Measurements from ENCODE around the gene SEC14L2.

Gene SEC14L2

DNA sequence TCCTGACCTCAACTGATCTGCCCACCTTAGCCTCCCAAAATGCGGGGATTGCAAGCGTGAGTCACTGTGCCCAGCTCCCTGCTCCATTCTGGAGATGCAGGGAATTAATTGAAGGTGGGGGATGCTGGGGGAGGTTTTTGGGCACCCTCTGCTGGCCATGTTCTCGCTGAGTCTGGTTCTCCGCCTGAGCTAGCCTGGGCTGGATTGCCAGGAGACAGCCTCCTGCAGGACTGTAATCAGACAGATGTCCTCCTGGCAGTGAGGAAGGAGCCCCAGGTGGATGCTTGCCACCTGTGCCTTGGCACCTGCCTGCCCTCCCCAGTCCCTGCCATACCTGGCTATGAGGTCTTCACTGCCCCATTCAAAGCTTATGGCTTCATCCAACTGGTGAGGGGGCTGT lies 34.1 kb downstream of the SEC14L2 start:
- no peak for DNase-seq
- Histone ChIP-seq H2BK5ac (ENCODE audit: low read depth, low read length, poor library complexity) (no peak overlapping the region), H4K12ac (ENCODE audit: low read depth, low read length) (no peak overlapping the region), H3K9ac (ENCODE audit: low read length) (no peak overlapping the region), H3K79me2 (ENCODE audit: control insufficient read depth, insufficient read depth, low read length, poor library complexity) (no peaks in the 10 kb centered on the region), H2AFZ (ENCODE audit: insufficient read depth, low read length, poor library complexity) (no peak overlapping the region), H4K91ac (ENCODE audit: low read depth, low read length) (no peak overlapping the region), H3K36me3 (ENCODE audit: control insufficient read depth in 1 of 2, insufficient read depth in 2 of 2, low read length in 2 of 2) (peaks cover 7 to 8% of the 10 kb centered on the region in 2 experiments), H3K9me3 (ENCODE audit: insufficient read depth, low read depth, low read length) (peaks cover 9% of the 10 kb centered on the region), H3K4me2 (ENCODE audit: low read length) (no peak overlapping the region), H3K27me3 (ENCODE audit: insufficient read depth, low read length) (no peaks in the 10 kb centered on the region), H2BK120ac (ENCODE audit: insufficient read depth, low read length, poor library complexity) (no peak overlapping the region), H3K79me1 (ENCODE audit: low read length) (peaks cover 1% of the 10 kb centered on the region), H3K18ac (ENCODE audit: low read length) (no peak overlapping the region), H2BK12ac (ENCODE audit: low read length) (no peak overlapping the region), H3K14ac (ENCODE audit: low read length) (no peak overlapping the region), H3K23ac (ENCODE audit: low read length) (no peak overlapping the region), H3K4ac (ENCODE audit: low read depth, low read length) (no peak overlapping the region), H3K4me3 (ENCODE audit: low read depth, low read length) (no peak overlapping the region), H2AK5ac (ENCODE audit: low read length) (no peak overlapping the region), H3K4me1 (ENCODE audit: control insufficient read depth in 1 of 2, insufficient read depth in 2 of 2, low read length in 2 of 2) (peaks cover 7 to 18% of the 10 kb centered on the region in 2 experiments), H3K27ac (ENCODE audit: low read depth, low read length) (no peak overlapping the region), H4K8ac (ENCODE audit: low read depth, low read length) (no peak overlapping the region)
- WGBS (ENCODE audit: extremely low coverage, insufficient coverage, insufficient read length), result no CpG with 5 or more reads among the region's 4 CpGs

- Histone ChIP-seq H3K4ac (ENCODE audit: low read depth, low read length) (no peak overlapping the region), H2BK5ac (ENCODE audit: low read depth, low read length, poor library complexity) (no peak overlapping the region), H3K36me3 (ENCODE audit: control insufficient read depth in 1 of 2, insufficient read depth in 2 of 2, low read length in 2 of 2) (peaks cover 6 to 7% of the 10 kb centered on the region in 2 experiments), H3K4me1 (ENCODE audit: control insufficient read depth in 1 of 2, insufficient read depth in 2 of 2, low read length in 2 of 2) (peaks cover 7 to 14% of the 10 kb centered on the region in 2 experiments), H3K14ac (ENCODE audit: low read length) (no peak overlapping the region), H3K23ac (ENCODE audit: low read length) (no peak overlapping the region), H2BK12ac (ENCODE audit: low read length) (no peak overlapping the region), H3K27ac (ENCODE audit: low read depth, low read length) (no peak overlapping the region), H3K79me2 (ENCODE audit: control insufficient read depth, insufficient read depth, low read length, poor library complexity) (no peaks in the 10 kb centered on the region), H3K27me3 (ENCODE audit: insufficient read depth, low read length) (no peaks in the 10 kb centered on the region), H4K91ac (ENCODE audit: low read depth, low read length) (no peak overlapping the region), H3K18ac (ENCODE audit: low read length) (no peak overlapping the region), H2BK120ac (ENCODE audit: insufficient read depth, low read length, poor library complexity) (no peak overlapping the region), H3K9ac (ENCODE audit: low read length) (no peak overlapping the region), H2AK5ac (ENCODE audit: low read length) (no peak overlapping the region), H3K79me1 (ENCODE audit: low read length) (no peaks in the 10 kb centered on the region), H3K4me2 (ENCODE audit: low read length) (no peak overlapping the region), H3K9me3 (ENCODE audit: insufficient read depth, low read depth, low read length) (peaks cover 6% of the 10 kb centered on the region), H3K4me3 (ENCODE audit: low read depth, low read length) (no peak overlapping the region), H4K8ac (ENCODE audit: low read depth, low read length) (no peak overlapping the region), H4K12ac (ENCODE audit: low read depth, low read length) (no peak overlapping the region), H2AFZ (ENCODE audit: insufficient read depth, low read length, poor library complexity) (no peak overlapping the region)
- no peak for DNase-seq
- no CpG with 5 or more reads among the region's 4 CpGs for WGBS (ENCODE audit: extremely low coverage, insufficient coverage, insufficient read length)
These were observed 35.3 kb downstream of the SEC14L2 start for GRCh38 chr22:30432096-30432495.

GRCh38 chr22:30432520-30432919 lies 35.7 kb downstream of the SEC14L2 start:
- H3K4me2 ChIP-seq (ENCODE audit: low read length), result no peak overlapping the region
- no peak overlapping the region for H2BK5ac ChIP-seq (ENCODE audit: low read depth, low read length, poor library complexity)
- H4K8ac ChIP-seq (ENCODE audit: low read depth, low read length), result no peak overlapping the region
- no peak overlapping the region for H2BK120ac ChIP-seq (ENCODE audit: insufficient read depth, low read length, poor library complexity)
- peaks cover 6 to 7% of the 10 kb centered on the region in 2 experiments for H3K36me3 ChIP-seq (ENCODE audit: control insufficient read depth in 1 of 2, insufficient read depth in 2 of 2, low read length in 2 of 2)
- H3K79me2 ChIP-seq (ENCODE audit: control insufficient read depth, insufficient read depth, low read length, poor library complexity), result no peaks in the 10 kb centered on the region
- no peak overlapping the region for H2AFZ ChIP-seq (ENCODE audit: insufficient read depth, low read length, poor library complexity)
- no peak overlapping the region for H3K4ac ChIP-seq (ENCODE audit: low read depth, low read length)
- no peak overlapping the region for H4K91ac ChIP-seq (ENCODE audit: low read depth, low read length)
- no CpG with 5 or more reads among the region's 2 CpGs for whole genome bisulfite sequencing (ENCODE audit: extremely low coverage, insufficient coverage, insufficient read length)
- H3K9ac ChIP-seq (ENCODE audit: low read length), result no peak overlapping the region
- H3K79me1 ChIP-seq (ENCODE audit: low read length), result no peaks in the 10 kb centered on the region
- peaks cover 5% of the 10 kb centered on the region for H3K9me3 ChIP-seq (ENCODE audit: insufficient read depth, low read depth, low read length)
- no peak overlapping the region for H3K18ac ChIP-seq (ENCODE audit: low read length)
- peaks cover 7 to 14% of the 10 kb centered on the region in 2 experiments for H3K4me1 ChIP-seq (ENCODE audit: control insufficient read depth in 1 of 2, insufficient read depth in 2 of 2, low read length in 2 of 2)
- no peak overlapping the region for H2AK5ac ChIP-seq (ENCODE audit: low read length)
- no peaks in the 10 kb centered on the region for H3K27me3 ChIP-seq (ENCODE audit: insufficient read depth, low read length)
- H4K12ac ChIP-seq (ENCODE audit: low read depth, low read length), result no peak overlapping the region
- H3K23ac ChIP-seq (ENCODE audit: low read length), result no peak overlapping the region
- no peak for DNase-seq
- no peak overlapping the region for H3K27ac ChIP-seq (ENCODE audit: low read depth, low read length)
- no peak overlapping the region for H3K4me3 ChIP-seq (ENCODE audit: low read depth, low read length)
- H3K14ac ChIP-seq (ENCODE audit: low read length), result no peak overlapping the region
- H2BK12ac ChIP-seq (ENCODE audit: low read length), result no peak overlapping the region

DNA sequence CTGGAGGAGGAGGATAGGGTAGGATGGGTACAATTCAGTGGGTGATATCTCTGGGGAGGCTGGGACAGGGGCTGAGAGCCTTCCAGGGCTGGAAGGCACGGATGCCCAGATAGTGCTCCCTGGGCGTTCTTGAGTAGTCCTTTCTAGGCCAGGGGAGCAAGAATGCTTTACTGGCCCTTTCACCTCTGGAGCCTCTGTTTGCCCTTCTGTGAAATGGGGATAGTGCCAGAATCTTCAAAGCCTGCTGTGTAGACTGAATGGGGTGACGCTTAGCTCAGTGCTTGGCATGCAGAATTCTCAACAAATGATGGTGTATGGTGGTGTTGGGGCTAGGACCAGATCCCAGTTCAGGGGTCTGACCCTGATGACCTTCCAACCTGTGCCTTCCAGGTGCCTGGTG lies 36.4 kb downstream of the SEC14L2 start:
- H2BK120ac ChIP-seq (ENCODE audit: insufficient read depth, low read length, poor library complexity), result no peak overlapping the region
- H2AFZ ChIP-seq (ENCODE audit: insufficient read depth, low read length, poor library complexity), result no peak overlapping the region
- H3K36me3 ChIP-seq (ENCODE audit: control insufficient read depth in 1 of 2, insufficient read depth in 2 of 2, low read length in 2 of 2), result peaks cover 5 to 6% of the 10 kb centered on the region in 2 experiments
- H3K14ac ChIP-seq (ENCODE audit: low read length), result no peak overlapping the region
- no peak overlapping the region for H2AK5ac ChIP-seq (ENCODE audit: low read length)
- H3K9ac ChIP-seq (ENCODE audit: low read length), result no peak overlapping the region
- no peaks in the 10 kb centered on the region for H3K27me3 ChIP-seq (ENCODE audit: insufficient read depth, low read length)
- no peak overlapping the region for H3K23ac ChIP-seq (ENCODE audit: low read length)
- H3K4me3 ChIP-seq (ENCODE audit: low read depth, low read length), result no peak overlapping the region
- peaks cover 5% of the 10 kb centered on the region for H3K9me3 ChIP-seq (ENCODE audit: insufficient read depth, low read depth, low read length)
- no peak overlapping the region for H4K8ac ChIP-seq (ENCODE audit: low read depth, low read length)
- H4K12ac ChIP-seq (ENCODE audit: low read depth, low read length), result no peak overlapping the region
- H2BK5ac ChIP-seq (ENCODE audit: low read depth, low read length, poor library complexity), result no peak overlapping the region
- no peaks in the 10 kb centered on the region for H3K79me2 ChIP-seq (ENCODE audit: control insufficient read depth, insufficient read depth, low read length, poor library complexity)
- DNase-seq, result no peak
- no peak overlapping the region for H3K4me2 ChIP-seq (ENCODE audit: low read length)
- no peak overlapping the region for H2BK12ac ChIP-seq (ENCODE audit: low read length)
- no peak overlapping the region for H3K4ac ChIP-seq (ENCODE audit: low read depth, low read length)
- no peak overlapping the region for H3K18ac ChIP-seq (ENCODE audit: low read length)
- peaks cover 7 to 14% of the 10 kb centered on the region in 2 experiments for H3K4me1 ChIP-seq (ENCODE audit: control insufficient read depth in 1 of 2, insufficient read depth in 2 of 2, low read length in 2 of 2)
- no peak overlapping the region for H3K27ac ChIP-seq (ENCODE audit: low read depth, low read length)
- H3K79me1 ChIP-seq (ENCODE audit: low read length), result no peaks in the 10 kb centered on the region
- no CpG with 5 or more reads among the region's 3 CpGs for whole genome bisulfite sequencing (ENCODE audit: extremely low coverage, insufficient coverage, insufficient read length)
- no peak overlapping the region for H4K91ac ChIP-seq (ENCODE audit: low read depth, low read length)

Measured in trophoblast cell (in vitro differentiated cells and primary cell).